HUES64 (cell line): ENCODE measurements around the gene PKD1. TPM values are rescaled to one million over a fixed set of nuclear protein-coding genes. Genes with fewer than 3 reads are reported as not detected.
"Not testable (repeated sequence)": the region's sequence is repeated elsewhere in the genome, so short reads cannot be mapped to it uniquely, and the experiment has no call there.

ENCODE experiments used
- H3K27ac ChIP-seq: 2 replicates; pipeline ENCODE4 v1.7.0; 2013; ENCODE audit warnings: low read depth, low read length, inconsistent platforms
- H3K27me3 ChIP-seq: 2 replicates; pipeline ENCODE4 v1.6.1; 2013; ENCODE audit warnings: mild to moderate bottlenecking, low read length; ENCODE audit not compliant: insufficient read depth
- H3K36me3 ChIP-seq: 2 replicates; pipeline ENCODE4 v1.6.1; 2013; ENCODE audit warnings: mild to moderate bottlenecking, low read length; ENCODE audit not compliant: insufficient read depth
- H3K4me1 ChIP-seq: 2 replicates; pipeline ENCODE4 v1.6.1; 2013; ENCODE audit warnings: mild to moderate bottlenecking, low read length, moderate library complexity; ENCODE audit not compliant: insufficient read depth
- H3K4me3 ChIP-seq: 2 replicates; pipeline ENCODE4 v1.5.1; 2013; ENCODE audit warnings: mild to moderate bottlenecking, low read length, moderate library complexity
- H3K9ac ChIP-seq: 2 replicates; pipeline ENCODE4 v1.6.1; 2013; ENCODE audit warnings: mild to moderate bottlenecking, low read depth, low read length
- H3K9me3 ChIP-seq: 2 replicates; pipeline ENCODE4 v1.6.1; 2013; ENCODE audit warnings: low read depth, low read length; ENCODE audit not compliant: insufficient read depth
- WGBS: fragments of 150-250, 120-280 bp; methylation state at CpG from one replicate; pipeline ENCODE4 v1.1.7; 2013; ENCODE audit warnings: missing lambda C conversion rate; 5-methylcytosine and 5-hydroxymethylcytosine counted together
- polyA plus RNA-seq, 2 experiments: library from polyadenylated mRNA; stranded (reverse); fragments of 50-300 nt; gene quantifications; one replicate each; pipeline ENCODE4 v1.2.3, GENCODE V29; 2013

Gene PKD1
- polyA plus RNA-seq (2013, experiment 1 of 2): 20.3 TPM
- polyA plus RNA-seq (2013, experiment 2 of 2): 21.6 TPM

DNA sequence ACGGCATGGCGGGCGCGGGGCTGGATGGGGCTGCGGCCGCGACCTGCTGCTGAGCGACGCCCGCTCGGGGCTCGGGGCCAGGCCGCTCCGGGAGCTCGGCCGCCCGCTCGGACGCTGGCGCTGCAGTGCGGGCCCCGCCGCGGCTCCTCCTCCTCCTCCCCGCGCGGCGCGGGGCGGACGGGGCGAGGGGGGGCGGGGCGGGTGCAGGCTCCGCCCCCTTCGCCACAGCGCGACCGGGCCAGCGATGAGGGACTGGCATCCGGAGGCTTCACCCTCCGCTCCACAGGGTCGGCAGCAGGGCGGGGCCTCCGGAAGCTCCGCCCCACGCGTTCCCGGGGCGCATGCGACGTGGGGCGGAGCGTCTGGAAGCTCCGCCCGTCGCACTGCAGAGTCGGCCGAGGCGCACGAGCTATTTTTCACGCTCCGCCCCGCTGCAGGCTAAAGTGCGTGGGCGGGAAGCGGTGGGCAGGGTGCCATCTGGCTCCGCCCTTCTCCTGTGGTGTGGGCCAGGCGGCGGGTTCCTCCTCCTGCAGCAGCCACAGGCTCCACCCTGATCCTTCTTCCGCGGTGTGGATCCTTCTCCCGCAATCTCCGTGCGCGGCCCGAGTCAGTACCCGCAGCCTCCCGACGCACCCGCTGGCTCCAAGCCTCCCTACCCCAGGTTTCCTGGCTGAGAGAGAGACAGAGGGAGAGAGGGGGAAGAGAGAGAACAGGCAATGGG, at the start of gene PKD1:
Gene PKD1 (minus strand): TSS at position 129 of the 721 bp plus-strand sequence. CDS start 209 bp downstream, outside the sequence.
- peak within 1 kb of the TSS; percentile 60 for H3K9ac ChIP-seq
- H3K4me3 ChIP-seq: peak within 1 kb of the TSS; percentile 50
- not testable (repeated sequence) for H3K36me3 ChIP-seq, H3K9me3 ChIP-seq, H3K27me3 ChIP-seq, H3K4me1 ChIP-seq, H3K27ac ChIP-seq
- WGBS: under 1% methylated on average over 45 of the region's 81 CpGs

DNA sequence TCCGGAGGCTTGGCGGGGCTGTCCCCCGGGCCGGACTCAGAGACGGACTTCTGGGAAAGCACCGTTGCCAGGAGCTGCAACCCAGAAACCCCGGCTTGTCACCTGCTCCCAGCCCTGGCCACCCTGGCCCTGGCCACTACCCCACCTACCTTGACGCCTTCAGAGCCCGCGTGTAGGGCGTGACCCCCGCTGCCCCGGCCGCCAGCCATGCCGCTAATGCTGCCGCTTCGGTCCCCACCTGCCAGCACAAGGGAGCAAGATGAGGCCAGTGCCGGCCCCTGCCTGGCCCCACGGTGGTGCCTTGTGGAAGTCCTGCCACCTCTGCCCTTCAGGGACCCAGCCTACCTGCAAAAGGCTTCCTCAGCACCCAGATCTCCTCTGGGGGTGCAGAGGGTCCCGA, 49.3 kb upstream of the PKD1 start:
- H3K4me3 ChIP-seq: no peak overlapping the region
- H3K4me1 ChIP-seq: no peaks in the 10 kb centered on the region
- no peak overlapping the region for H3K27ac ChIP-seq
- 93% methylated on average over 20 of the region's 20 CpGs for WGBS
- no peaks in the 10 kb centered on the region for H3K9me3 ChIP-seq
- no peaks in the 10 kb centered on the region for H3K36me3 ChIP-seq
- H3K9ac ChIP-seq: no peak overlapping the region
- no peaks in the 10 kb centered on the region for H3K27me3 ChIP-seq

DNA sequence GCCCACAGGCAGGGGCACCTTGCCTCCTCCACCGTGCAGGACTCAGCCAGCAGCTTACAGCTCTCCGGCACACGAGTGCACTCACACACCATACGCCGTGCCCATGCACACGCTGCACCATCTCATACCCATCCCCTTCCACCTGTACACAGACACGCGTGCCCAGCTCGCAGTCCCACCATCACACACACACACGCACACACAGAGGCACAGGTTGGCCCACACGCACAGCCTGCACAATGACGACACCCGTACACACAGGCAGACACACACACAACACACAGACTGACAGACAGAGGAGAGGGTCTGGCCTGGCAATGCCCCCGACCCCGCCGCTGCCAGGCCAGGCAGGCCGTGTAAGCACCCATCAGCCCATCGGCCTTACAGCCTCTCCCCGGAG, 48.6 kb upstream of the PKD1 start:
- H3K4me3 ChIP-seq: no peak overlapping the region
- 94% methylated on average over 19 of the region's 19 CpGs for WGBS

DNA sequence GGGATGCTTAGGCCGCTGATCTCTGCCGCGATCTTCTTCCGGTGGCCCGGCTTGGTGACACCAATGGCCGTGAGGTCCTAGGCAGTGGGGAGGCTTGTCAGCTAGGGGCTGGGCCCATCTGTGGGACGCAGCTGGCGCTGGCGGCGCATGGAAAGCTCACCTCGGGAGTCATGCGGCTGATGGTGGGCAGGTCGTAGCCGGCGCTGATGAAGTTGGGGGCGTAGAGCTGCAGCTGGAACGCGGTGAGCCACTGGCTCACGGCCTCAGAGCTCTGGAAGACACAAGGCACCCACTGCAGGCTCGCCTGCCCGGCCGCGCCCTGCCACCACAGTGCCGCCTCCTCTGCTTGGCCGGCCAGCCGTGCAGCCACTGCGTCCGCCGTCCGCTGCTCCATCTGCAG, 48.0 kb upstream of the PKD1 start:
- no peaks in the 10 kb centered on the region for H3K27me3 ChIP-seq
- H3K4me3 ChIP-seq: no peak overlapping the region
- no peak overlapping the region for H3K9ac ChIP-seq
- H3K36me3 ChIP-seq: no peaks in the 10 kb centered on the region
- H3K4me1 ChIP-seq: no peaks in the 10 kb centered on the region
- H3K27ac ChIP-seq: no peak overlapping the region
- no peaks in the 10 kb centered on the region for H3K9me3 ChIP-seq
- WGBS: 95% methylated on average over 30 of the region's 30 CpGs

More for the DNA sequence above, 48.6 kb upstream of the PKD1 start:
- H3K27me3 ChIP-seq: no peaks in the 10 kb centered on the region
- no peaks in the 10 kb centered on the region for H3K9me3 ChIP-seq
- H3K4me1 ChIP-seq: no peaks in the 10 kb centered on the region
- no peak overlapping the region for H3K27ac ChIP-seq
- H3K36me3 ChIP-seq: no peaks in the 10 kb centered on the region
- no peak overlapping the region for H3K9ac ChIP-seq

DNA sequence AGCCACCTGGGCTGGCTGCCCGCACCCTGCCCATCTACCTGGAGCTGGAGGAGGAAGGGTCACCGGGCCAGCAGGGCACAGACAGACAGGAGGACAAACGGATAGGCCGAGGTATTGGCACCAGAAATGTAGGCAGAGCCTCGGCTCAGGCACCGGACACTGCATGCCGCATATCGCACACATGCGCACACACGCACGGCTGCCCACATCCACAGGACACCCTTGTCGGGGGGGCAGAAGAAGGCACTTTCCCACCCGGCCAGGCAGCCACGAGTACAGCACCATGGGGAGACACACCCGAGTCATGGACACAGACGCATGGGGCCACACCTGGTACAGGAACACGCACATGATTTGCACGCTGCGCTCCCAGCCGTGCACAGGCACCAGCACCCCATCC, 46.3 kb upstream of the PKD1 start:
- Histone ChIP-seq H3K4me3 (no peak overlapping the region), H3K36me3 (peaks cover 4% of the 10 kb centered on the region; the same call in 1 of the 2 replicates), H3K4me1 (no peaks in the 10 kb centered on the region), H3K27ac (no peak overlapping the region), H3K9me3 (no peaks in the 10 kb centered on the region), H3K9ac (no peak overlapping the region), H3K27me3 (no peaks in the 10 kb centered on the region)
- WGBS: 96% methylated on average over 20 of the region's 20 CpGs

DNA sequence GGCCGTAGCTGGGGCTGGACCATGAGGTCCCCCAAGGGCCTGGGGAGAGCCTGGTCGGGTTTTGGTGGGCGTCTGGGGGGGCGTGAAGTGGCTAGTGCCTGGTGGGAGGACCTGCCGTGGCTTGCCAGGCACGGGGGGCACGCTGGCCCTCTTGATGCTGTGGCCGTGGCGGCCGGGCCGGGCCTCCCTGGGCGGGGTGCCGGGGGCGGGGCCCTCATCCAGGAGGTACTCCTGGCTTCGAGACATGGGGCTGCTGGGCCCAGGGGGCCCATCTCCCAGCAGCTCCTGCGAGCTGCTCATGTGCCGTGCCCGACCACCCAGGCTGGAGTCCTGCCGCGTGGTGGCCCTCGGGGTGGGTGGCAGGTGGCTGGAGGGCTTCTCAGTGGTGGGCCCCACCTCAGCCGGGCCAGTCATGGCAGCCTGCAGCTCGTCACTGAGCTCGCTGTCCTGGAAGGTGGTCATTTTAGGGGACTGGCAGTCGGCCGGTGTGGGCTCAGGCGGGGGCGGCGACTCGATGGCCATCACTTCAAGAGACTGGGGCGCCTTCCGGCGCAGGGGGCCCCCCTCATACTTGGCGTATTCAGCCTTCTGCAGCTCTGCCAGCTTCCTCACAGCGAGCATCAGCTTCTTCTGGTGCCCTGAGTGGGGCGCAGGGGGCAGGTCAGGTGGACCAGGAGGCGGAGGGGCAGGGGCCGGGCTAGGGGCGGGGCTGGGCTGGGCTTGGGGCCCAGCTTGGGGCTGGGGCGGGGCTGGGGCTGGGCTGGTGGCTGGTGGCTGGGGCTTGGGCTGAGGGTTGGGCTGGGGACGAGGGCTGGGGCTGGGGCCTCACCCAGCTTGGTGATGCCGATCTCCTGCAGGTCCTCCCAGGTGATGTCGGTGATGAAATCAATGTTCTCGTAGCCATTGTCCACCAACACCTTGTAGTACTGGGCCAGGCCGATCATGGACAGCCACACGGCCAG, 45.5 kb upstream of the PKD1 start:
- H3K4me1 ChIP-seq: no peaks in the 10 kb centered on the region
- H3K27ac ChIP-seq: no peak overlapping the region
- H3K27me3 ChIP-seq: no peaks in the 10 kb centered on the region
- 91% methylated on average over 46 of the region's 46 CpGs for WGBS
- H3K4me3 ChIP-seq: no peak overlapping the region
- H3K9me3 ChIP-seq: no peaks in the 10 kb centered on the region
- peaks cover 10% of the 10 kb centered on the region for H3K36me3 ChIP-seq
- no peak overlapping the region for H3K9ac ChIP-seq

DNA sequence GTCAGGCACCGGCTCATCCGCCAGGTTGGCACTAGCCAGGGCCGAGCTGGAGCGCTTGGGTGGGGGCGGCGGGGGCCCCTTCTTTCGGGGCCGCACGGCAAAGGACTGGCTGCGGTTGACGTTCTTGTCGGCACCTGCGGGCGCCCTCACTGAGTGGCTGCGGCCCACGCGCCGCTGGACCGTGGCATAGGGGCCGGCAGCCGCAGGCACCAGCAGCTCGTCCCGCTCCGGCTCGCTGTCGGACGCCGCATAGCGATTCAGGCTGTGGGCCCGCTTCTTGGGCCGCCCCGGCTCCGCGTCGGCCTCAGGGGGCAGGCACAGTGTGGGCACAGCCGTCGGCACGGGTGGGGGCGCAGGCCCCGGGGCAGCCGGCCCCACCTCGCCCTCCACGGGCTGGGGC, 44.8 kb upstream of the PKD1 start:
- WGBS: 95% methylated on average over 43 of the region's 43 CpGs
- H3K27me3 ChIP-seq: no peaks in the 10 kb centered on the region
- peaks cover 17% of the 10 kb centered on the region for H3K36me3 ChIP-seq
- no peaks in the 10 kb centered on the region for H3K4me1 ChIP-seq
- H3K4me3 ChIP-seq: no peak overlapping the region
- no peak overlapping the region for H3K9ac ChIP-seq
- H3K9me3 ChIP-seq: no peaks in the 10 kb centered on the region
- no peak overlapping the region for H3K27ac ChIP-seq

DNA sequence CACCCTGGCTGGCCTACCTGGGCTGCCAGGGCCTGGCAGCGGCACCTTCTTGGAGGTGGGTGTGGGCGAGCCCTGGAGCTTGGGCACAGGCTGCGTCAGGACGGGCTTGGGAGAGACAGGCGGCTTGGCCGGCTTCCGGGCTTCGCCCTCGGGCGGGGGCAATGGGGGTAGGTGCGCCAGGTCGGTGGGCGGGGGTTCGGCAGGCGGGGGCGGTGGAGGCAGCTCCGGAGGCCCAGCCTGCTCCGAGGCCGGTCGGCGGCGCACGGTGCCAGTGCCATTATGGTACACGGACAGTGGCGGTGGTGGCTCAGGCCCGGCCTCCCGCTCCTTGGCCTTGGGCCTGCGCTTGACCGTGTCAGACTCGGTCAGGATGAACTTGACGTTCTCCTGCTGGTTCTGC, 43.9 kb upstream of the PKD1 start:
- H3K9ac ChIP-seq: no peak overlapping the region
- peaks cover 26% of the 10 kb centered on the region for H3K36me3 ChIP-seq
- no peaks in the 10 kb centered on the region for H3K9me3 ChIP-seq
- no peak overlapping the region for H3K4me3 ChIP-seq
- H3K27me3 ChIP-seq: no peaks in the 10 kb centered on the region
- H3K27ac ChIP-seq: no peak overlapping the region
- H3K4me1 ChIP-seq: no peaks in the 10 kb centered on the region
- WGBS: 96% methylated on average over 31 of the region's 31 CpGs

DNA sequence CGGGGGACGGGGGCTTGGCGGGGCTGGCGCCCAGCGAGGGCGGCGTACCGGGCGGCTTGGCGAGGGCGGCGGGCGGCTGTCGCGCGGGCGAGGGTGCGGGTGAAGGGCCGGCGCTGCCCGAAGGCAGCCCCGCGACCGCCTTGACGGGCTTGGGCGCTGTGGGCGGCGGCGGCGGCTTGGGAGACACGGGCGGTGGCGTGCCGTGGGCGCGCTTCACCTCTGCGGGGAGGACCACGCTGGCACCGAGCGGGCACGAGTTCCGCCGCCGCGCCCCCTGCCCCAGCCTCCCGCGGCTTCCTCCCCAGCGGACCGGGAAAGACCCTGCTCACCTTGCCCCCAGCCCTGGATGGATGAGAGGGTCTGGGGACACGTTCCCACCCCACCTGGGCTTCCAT, 43.4 kb upstream of the PKD1 start:
- 97% methylated on average over 50 of the region's 50 CpGs for WGBS
- Histone ChIP-seq H3K4me1 (no peaks in the 10 kb centered on the region), H3K4me3 (no peak overlapping the region), H3K27me3 (no peaks in the 10 kb centered on the region), H3K27ac (no peak overlapping the region), H3K36me3 (peaks cover 31% of the 10 kb centered on the region), H3K9ac (no peak overlapping the region), H3K9me3 (no peaks in the 10 kb centered on the region)

DNA sequence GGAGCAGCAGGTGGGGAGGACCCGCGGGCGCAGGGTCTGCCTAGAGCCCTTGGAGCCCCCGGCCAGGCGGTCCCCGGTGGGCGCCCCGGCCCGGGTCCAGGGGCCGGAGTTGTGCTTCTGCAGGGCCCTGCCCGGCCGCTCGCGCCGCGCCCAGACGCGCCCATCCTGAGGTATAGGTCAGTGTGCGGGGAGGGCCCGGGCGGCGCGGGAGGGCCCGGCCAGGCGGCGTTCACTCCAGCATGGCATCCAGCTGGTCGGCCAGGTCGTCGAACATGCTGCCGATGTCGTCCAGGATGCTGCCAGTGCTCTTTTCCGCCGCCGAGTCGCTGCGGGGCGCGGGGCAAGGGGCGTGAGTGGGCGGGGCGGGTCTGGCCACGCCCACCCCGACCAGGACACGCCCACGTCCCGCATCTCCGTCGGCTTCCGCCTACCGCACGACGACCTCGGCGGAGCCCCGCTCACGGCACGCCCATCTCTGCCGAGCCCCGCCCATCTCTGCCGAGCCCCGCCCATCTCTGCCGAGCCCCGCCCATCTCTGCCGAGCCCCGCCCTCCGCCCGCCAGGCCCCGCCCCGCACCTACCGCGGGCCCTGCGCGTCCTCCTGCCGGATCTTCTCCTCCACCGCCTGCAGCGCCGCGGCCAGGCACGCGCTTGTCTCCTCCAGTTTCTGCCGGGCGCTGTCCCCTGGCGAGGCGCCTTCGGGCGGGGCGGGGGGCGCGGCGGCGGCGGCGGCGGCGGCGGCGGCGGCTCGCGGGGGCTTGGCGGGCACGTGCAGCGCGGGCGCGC, 42.8 kb upstream of the PKD1 start:
- no peaks in the 10 kb centered on the region for H3K9me3 ChIP-seq
- no peaks in the 10 kb centered on the region for H3K4me1 ChIP-seq
- H3K9ac ChIP-seq: no peak overlapping the region
- H3K27ac ChIP-seq: no peak overlapping the region
- peaks cover 35% of the 10 kb centered on the region for H3K36me3 ChIP-seq
- 79% methylated on average over 105 of the region's 106 CpGs for WGBS
- no peaks in the 10 kb centered on the region for H3K27me3 ChIP-seq
- no peak overlapping the region for H3K4me3 ChIP-seq

DNA sequence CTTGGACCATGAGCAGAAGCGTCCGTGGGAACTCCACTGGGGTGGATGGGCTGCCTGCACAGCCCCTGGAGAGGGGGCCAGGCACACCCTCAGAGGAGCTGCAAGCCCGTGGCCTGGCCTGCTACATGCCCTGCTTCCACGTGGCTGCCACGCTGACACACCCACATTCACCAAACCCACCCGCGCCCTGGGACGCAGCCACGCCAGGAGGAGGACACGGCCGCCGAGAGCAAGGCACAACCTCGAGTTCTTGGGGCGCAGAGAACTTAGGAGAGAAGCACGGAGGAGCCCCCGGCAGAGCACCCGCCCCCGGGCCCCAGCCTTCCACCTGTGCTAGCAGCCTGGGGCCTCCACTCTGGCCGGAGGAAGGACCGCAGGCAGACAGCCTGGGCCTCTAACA, 41.9 kb upstream of the PKD1 start:
- Histone ChIP-seq H3K4me3 (no peak overlapping the region), H3K9ac (no peak overlapping the region), H3K4me1 (no peaks in the 10 kb centered on the region), H3K9me3 (no peaks in the 10 kb centered on the region), H3K27me3 (no peaks in the 10 kb centered on the region), H3K36me3 (peaks cover 44% of the 10 kb centered on the region), H3K27ac (no peak overlapping the region)
- WGBS: 98% methylated on average over 20 of the region's 20 CpGs
